H1 (cell line): ENCODE data around the gene CAMTA1.

ENCODE experiments used
- CTCF ChIP-seq, 3 experiments: IDR thresholded peaks; 1 replicate in 2 of 3; 2 replicates in 1 of 3; pipeline versions ENCODE4 v1.5.1 to v1.6.1; 2011; ENCODE audit warnings: low read length in 3 of 3, mild to moderate bottlenecking in 3 of 3, inconsistent platforms in 2 of 3, low read depth in 1 of 3, moderate library complexity in 1 of 3; ENCODE audit not compliant: insufficient read depth in 1 of 3; ENCODE audit errors: control extremely low read depth in 1 of 3
- EP300 ChIP-seq, 2 experiments: IDR thresholded peaks; 1 replicate in 1 of 2; 2 replicates in 1 of 2; pipeline ENCODE4 v1.6.1; 2011 to 2012; ENCODE audit warnings: low read depth in 2 of 2, low read length in 2 of 2, mild to moderate bottlenecking in 2 of 2, borderline replicate concordance in 1 of 2, inconsistent platforms in 1 of 2, moderate library complexity in 1 of 2
- KDM5A ChIP-seq: fragments of 200-600 bp; IDR thresholded peaks from 2 replicates; pipeline ENCODE4 v1.7.1; 2012; ENCODE audit warnings: mild to moderate bottlenecking, low read length, inconsistent platforms, mixed read lengths
- POLR2A ChIP-seq, 2 experiments: IDR thresholded peaks; 1 replicate in 1 of 2; 2 replicates in 1 of 2; pipeline ENCODE4 v1.6.1; 2011; ENCODE audit warnings: low read depth in 2 of 2, low read length in 2 of 2, mild to moderate bottlenecking in 2 of 2; ENCODE audit errors: control extremely low read depth in 1 of 2
- SP2 ChIP-seq: IDR thresholded peaks from 2 replicates; pipeline ENCODE4 v1.6.1; 2012; ENCODE audit warnings: mild to moderate bottlenecking, low read length, inconsistent platforms
- SP4 ChIP-seq: IDR thresholded peaks from 2 replicates; pipeline ENCODE4 v1.6.1; 2012; ENCODE audit warnings: low read length, inconsistent platforms

- TF ChIP-seq SP2 (no peak), KDM5A (no peak), POLR2A (IDR thresholded peaks at IDR 0.05; ENCODE audit: control extremely low read depth in 1 of 2, low read depth in 2 of 2, low read length in 2 of 2) (no peak), SP4 (no peak), CTCF (IDR thresholded peaks at IDR 0.05; ENCODE audit: control extremely low read depth in 1 of 3, insufficient read depth in 1 of 3, low read depth in 1 of 3, low read length in 3 of 3) (peak in 2 of 3 experiments; percentile 8 to 25; a peak in 2 of 4 replicates), EP300 (IDR thresholded peaks at IDR 0.05; ENCODE audit: borderline replicate concordance in 1 of 2, low read depth in 2 of 2, low read length in 2 of 2) (no peak)
These were observed 8.9 kb downstream of the CAMTA1 start for GRCh38 chr1:6794164-6794563.
